Neuronal stem cell (in vitro differentiated cells): Measurements from ENCODE around the gene IFT57.

Experiments used
- DNase-seq: peaks from one replicate; pipeline ENCODE4 v3.0.0-alpha.2; 2013; ENCODE audit warnings: low spot score
- H2AFZ ChIP-seq: one replicate; pipeline ENCODE4 v1.6.1; 2013; ENCODE audit warnings: mild to moderate bottlenecking, low read length, inconsistent platforms
- H2AK5ac ChIP-seq: 2 replicates; pipeline ENCODE4 v1.6.1; 2013; ENCODE audit warnings: low read depth, mild to moderate bottlenecking, inconsistent platforms, low read length, moderate library complexity, mixed read lengths
- H2BK120ac ChIP-seq: 2 replicates; pipeline ENCODE4 v1.6.1; 2013; ENCODE audit warnings: low read depth, mild to moderate bottlenecking, inconsistent platforms, low read length, moderate library complexity, mixed read lengths
- H2BK12ac ChIP-seq: one replicate; pipeline ENCODE4 v1.6.1; 2013; ENCODE audit warnings: low read length, inconsistent platforms
- H2BK15ac ChIP-seq: 2 replicates; pipeline ENCODE4 v1.6.1; 2013; ENCODE audit warnings: mild to moderate bottlenecking, low read length, inconsistent platforms, mixed read lengths
- H2BK5ac ChIP-seq: one replicate; pipeline ENCODE4 v1.6.1; 2013; ENCODE audit warnings: inconsistent platforms, mild to moderate bottlenecking, low read length, moderate library complexity
- H3K14ac ChIP-seq: one replicate; pipeline ENCODE4 v1.6.1; 2013; ENCODE audit warnings: low read length, inconsistent platforms
- H3K18ac ChIP-seq: 2 replicates; pipeline ENCODE4 v1.6.1; 2013; ENCODE audit warnings: low read length, inconsistent platforms
- H3K23ac ChIP-seq: 2 replicates; pipeline ENCODE4 v1.6.1; 2013; ENCODE audit warnings: low read depth, mild to moderate bottlenecking, mixed read lengths, low read length, inconsistent platforms; ENCODE audit not compliant: poor library complexity
- H3K27ac ChIP-seq: replicated peaks from 3 replicates; pipeline ENCODE4 v1.5.1; 2013; ENCODE audit warnings: low read length, inconsistent platforms
- H3K27me3 ChIP-seq, 3 experiments: 2 replicates each; pipeline ENCODE4 v1.6.1; 2013; ENCODE audit warnings: low read length in 3 of 3, mild to moderate bottlenecking in 2 of 3, inconsistent platforms in 1 of 3, low read depth in 1 of 3, mixed read lengths in 1 of 3, moderate library complexity in 1 of 3; ENCODE audit not compliant: control insufficient read depth in 3 of 3, insufficient read depth in 3 of 3
- H3K36me3 ChIP-seq, 2 donors: replicated peaks in 1 of 2; 2 replicates each; pipeline ENCODE4 v1.6.1; 2013; ENCODE audit warnings: low read length in 2 of 2; ENCODE audit not compliant: control insufficient read depth in 2 of 2, insufficient read depth in 2 of 2
- H3K4ac ChIP-seq: 2 replicates; pipeline ENCODE4 v1.6.1; 2013; ENCODE audit warnings: inconsistent platforms, mild to moderate bottlenecking, low read length, moderate library complexity
- H3K4me1 ChIP-seq, 2 donors: 1 replicate in 1 of 2; 2 replicates in 1 of 2; pipeline ENCODE4 v1.6.1; 2013; ENCODE audit warnings: low read length in 2 of 2, low read depth in 1 of 2; ENCODE audit not compliant: control insufficient read depth in 2 of 2, insufficient read depth in 1 of 2
- H3K4me2 ChIP-seq: one replicate; pipeline ENCODE4 v1.6.1; 2013; ENCODE audit warnings: mild to moderate bottlenecking, low read length, inconsistent platforms; ENCODE audit not compliant: insufficient read depth, poor library complexity, severe bottlenecking
- H3K4me3 ChIP-seq, 2 donors: 2 replicates each; pipeline ENCODE4 v1.5.1; 2013; ENCODE audit warnings: low read length in 2 of 2, mild to moderate bottlenecking in 2 of 2, inconsistent platforms in 1 of 2, moderate library complexity in 1 of 2
- H3K79me1 ChIP-seq: one replicate; pipeline ENCODE4 v1.6.1; 2013; ENCODE audit warnings: low read depth, mild to moderate bottlenecking, inconsistent platforms, low read length, moderate library complexity
- H3K9ac ChIP-seq: one replicate; pipeline ENCODE4 v1.6.1; 2013; ENCODE audit warnings: mild to moderate bottlenecking, low read depth, low read length, inconsistent platforms; ENCODE audit not compliant: poor library complexity
- H3K9me3 ChIP-seq, 2 donors: replicated peaks in 1 of 2; 2 replicates each; pipeline versions ENCODE3 to v1.6.1; 2013; ENCODE audit warnings: low read length in 2 of 2, mild to moderate bottlenecking in 2 of 2, inconsistent platforms in 1 of 2, low read depth in 1 of 2, mixed read lengths in 1 of 2, moderate library complexity in 1 of 2; ENCODE audit not compliant: control insufficient read depth in 2 of 2, insufficient read depth in 1 of 2
- H4K8ac ChIP-seq: one replicate; pipeline ENCODE4 v1.6.1; 2013; ENCODE audit warnings: low read depth, mild to moderate bottlenecking, inconsistent platforms, low read length, moderate library complexity
- H4K91ac ChIP-seq: one replicate; pipeline ENCODE4 v1.6.1; 2013; ENCODE audit warnings: low read length, low read depth, mild to moderate bottlenecking, inconsistent platforms; ENCODE audit not compliant: poor library complexity
- WGBS, 2 donors: extraction: QIAGEN DNeasy Blood & Tissue Kit; methylation state at CpG; one replicate each; pipeline ENCODE4 v1.1.7; 2013; ENCODE audit warnings: missing lambda C conversion rate in 2 of 2, mixed read lengths in 1 of 2; ENCODE audit not compliant: insufficient read length in 2 of 2, insufficient replicate concordance in 1 of 2; ENCODE audit errors: extremely low coverage in 2 of 2; 5-methylcytosine and 5-hydroxymethylcytosine counted together

Gene IFT57

GRCh38 chr3:108239082-108239481 is 16.9 kb upstream of the IFT57 start:
- H3K4me2 ChIP-seq: no peak overlapping the region
- no peaks in the 10 kb centered on the region for H3K9me3 ChIP-seq
- H2AK5ac ChIP-seq: no peak overlapping the region
- no peak overlapping the region for H2BK15ac ChIP-seq
- H3K18ac ChIP-seq: no peak overlapping the region
- H3K27ac ChIP-seq: no peak overlapping the region
- no peak overlapping the region for H2AFZ ChIP-seq
- H3K79me1 ChIP-seq: no peaks in the 10 kb centered on the region
- H3K27me3 ChIP-seq: no peaks in the 10 kb centered on the region
- no peak overlapping the region for H3K4ac ChIP-seq
- H4K8ac ChIP-seq: no peak overlapping the region
- H2BK12ac ChIP-seq: no peak overlapping the region
- H3K14ac ChIP-seq: no peak overlapping the region
- H3K4me3 ChIP-seq: no peak overlapping the region
- peaks cover 2 to 6% of the 10 kb centered on the region in 2 donors for H3K4me1 ChIP-seq
- no peak overlapping the region for H2BK5ac ChIP-seq
- DNase-seq: no peak
- no CpG with 5 or more reads among the region's 1 CpG for WGBS, 2 donors
- no peak overlapping the region for H4K91ac ChIP-seq
- H2BK120ac ChIP-seq: no peak overlapping the region
- no peak overlapping the region for H3K23ac ChIP-seq
- H3K9ac ChIP-seq: no peak overlapping the region
- no peaks in the 10 kb centered on the region for H3K36me3 ChIP-seq

- Histone ChIP-seq H3K14ac (no peak overlapping the region), H3K27me3 (no peaks in the 10 kb centered on the region), H3K4me1 (peaks cover 0 to 4% of the 10 kb centered on the region in 2 donors), H3K36me3 (no peaks in the 10 kb centered on the region), H3K23ac (no peak overlapping the region), H3K4me2 (no peak overlapping the region), H4K8ac (no peak overlapping the region), H2BK15ac (no peak overlapping the region), H4K91ac (no peak overlapping the region), H3K18ac (no peak overlapping the region), H2AFZ (no peak overlapping the region), H2BK12ac (no peak overlapping the region), H3K9me3 (no peaks in the 10 kb centered on the region), H2BK120ac (no peak overlapping the region), H2AK5ac (no peak overlapping the region), H3K4ac (no peak overlapping the region), H3K9ac (no peak overlapping the region), H2BK5ac (no peak overlapping the region), H3K27ac (no peak overlapping the region), H3K79me1 (no peaks in the 10 kb centered on the region), H3K4me3 (no peak overlapping the region)
- no peak for DNase-seq
- no CpG with 5 or more reads among the region's 1 CpG for WGBS, 2 donors
These were observed 13.1 kb upstream of the IFT57 start for GRCh38 chr3:108235290-108235689.

GRCh38 chr3:108234387-108234957 is 12.2 kb upstream of the IFT57 start:
- H2BK12ac ChIP-seq: no peak overlapping the region
- no peak overlapping the region for H2AFZ ChIP-seq
- H3K14ac ChIP-seq: no peak overlapping the region
- H2BK15ac ChIP-seq: no peak overlapping the region
- H3K4me2 ChIP-seq: no peak overlapping the region
- no peak overlapping the region for H2BK5ac ChIP-seq
- no peak overlapping the region for H4K91ac ChIP-seq
- no peak overlapping the region for H3K23ac ChIP-seq
- no peaks in the 10 kb centered on the region for H3K36me3 ChIP-seq
- WGBS, 2 donors: no CpG with 5 or more reads among the region's 1 CpG
- no peak overlapping the region for H3K9ac ChIP-seq
- H3K4ac ChIP-seq: no peak overlapping the region
- H3K18ac ChIP-seq: no peak overlapping the region
- H3K9me3 ChIP-seq: no peaks in the 10 kb centered on the region
- H3K4me1 ChIP-seq: peaks cover 0 to 4% of the 10 kb centered on the region in 2 donors
- no peak for DNase-seq
- H4K8ac ChIP-seq: no peak overlapping the region
- no peaks in the 10 kb centered on the region for H3K79me1 ChIP-seq
- H3K27ac ChIP-seq: no peak overlapping the region
- no peaks in the 10 kb centered on the region for H3K27me3 ChIP-seq
- H3K4me3 ChIP-seq: no peak overlapping the region
- no peak overlapping the region for H2AK5ac ChIP-seq
- H2BK120ac ChIP-seq: no peak overlapping the region

GRCh38 chr3:108228286-108228685 is 6.1 kb upstream of the IFT57 start:
- Histone ChIP-seq H3K36me3 (no peaks in the 10 kb centered on the region), H3K4me2 (no peak overlapping the region), H3K4me3 (no peak overlapping the region), H3K9me3 (no peaks in the 10 kb centered on the region), H3K23ac (no peak overlapping the region), H2BK5ac (no peak overlapping the region), H3K79me1 (no peaks in the 10 kb centered on the region), H3K18ac (no peak overlapping the region), H3K4me1 (peaks cover 5 to 7% of the 10 kb centered on the region in 2 donors), H3K4ac (no peak overlapping the region), H2BK15ac (no peak overlapping the region), H3K14ac (no peak overlapping the region), H2AFZ (no peak overlapping the region), H4K8ac (no peak overlapping the region), H2BK12ac (no peak overlapping the region), H3K9ac (no peak overlapping the region), H3K27me3 (no peaks in the 10 kb centered on the region), H4K91ac (no peak overlapping the region), H2BK120ac (no peak overlapping the region), H2AK5ac (no peak overlapping the region), H3K27ac (no peak overlapping the region)
- DNase-seq: no peak
- WGBS, 2 donors: no CpG with 5 or more reads among the region's 1 CpG
